Esophagus squamous epithelium (tissue), 5 donors: ENCODE data around the gene TRIP13. TPM values are rescaled to one million over a fixed set of nuclear protein-coding genes. Genes with fewer than 3 reads are reported as not detected.

Source experiments
- DNase-seq: peaks from one replicate; lab custom pipeline; 2025; lab: John Stamatoyannopoulos, UW
- H3K27ac ChIP-seq, 4 donors: fragments of 200-600 bp; sonication (generic); one replicate each; pipeline ENCODE4 v1.5.1; 2016 to 2019; ENCODE audit warnings: mild to moderate bottlenecking in 1 of 4
- H3K27me3 ChIP-seq, 4 donors: fragments of 200-600 bp; sonication (generic); 1 replicate in 3 of 4; 2 replicates in 1 of 4; pipeline versions ENCODE4 v1.5.1 to v1.6.0; 2017 to 2021; ENCODE audit warnings: antibody characterized with exemption in 1 of 4
- H3K36me3 ChIP-seq, 3 donors: fragments of 200-600 bp; sonication (generic); one replicate each; pipeline ENCODE4 v1.5.1; 2016 to 2019
- H3K4me1 ChIP-seq, 3 donors: fragments of 200-600 bp; sonication (generic); one replicate each; pipeline ENCODE4 v1.5.1; 2017 to 2019
- H3K4me3 ChIP-seq, 4 donors: fragments of 200-600 bp; sonication (generic); 1 replicate in 3 of 4; 2 replicates in 1 of 4; pipeline ENCODE4 v1.5.1; 2016 to 2019; ENCODE audit warnings: mild to moderate bottlenecking in 2 of 4, moderate library complexity in 1 of 4
- H3K9me3 ChIP-seq, 3 donors: fragments of 200-600 bp; sonication (generic); one replicate each; pipeline ENCODE4 v1.5.1; 2016 to 2019
- CTCF ChIP-seq, 6 experiments: fragments of 450-650 bp in 4 of 6; fragments of 200-600 bp in 2 of 6; sonication (generic) in 2 of 6; IDR thresholded peaks; one replicate each; pipeline ENCODE4 v1.5.1; 2016 to 2019; ENCODE audit warnings: antibody characterized with exemption in 6 of 6, mild to moderate bottlenecking in 4 of 6, moderate library complexity in 4 of 6
- POLR2A ChIP-seq, 4 donors: fragments of 450-650 bp; IDR thresholded peaks; one replicate each; pipeline ENCODE4 v1.6.1; 2017; ENCODE audit warnings: antibody characterized with exemption in 4 of 4, mild to moderate bottlenecking in 4 of 4, moderate library complexity in 3 of 4
- WGBS, 2 donors: methylation state at CpG; one replicate each; pipeline ENCODE4 v1.1.5; 2018; 5-methylcytosine and 5-hydroxymethylcytosine counted together
- intact Hi-C: fragments of 100-400 bp; cut with DNase I; formaldehyde crosslinking; loops from one replicate; pipeline ENCODE4 v1.15.0; 2022
- total RNA-seq, 4 donors: library from RNA; depleted of rRNA; stranded (reverse); fragments of >200 nt; gene quantifications; one replicate each; pipeline ENCODE4 v1.1.0, GENCODE V29; 2016
- donor health status: DM: yes; HTN: yes; CAD: no.

Gene TRIP13
- total RNA-seq, 4 donors from 2014 or later, result 3.2 to 17.7 (median 9.5) TPM

- intact Hi-C loops, result loop anchor here (10.0 kb wide), 1 partner anchor 243 kb away; no protein-coding TSS in a partner anchor
- 89 to 99% methylated on average over 5 to 6 of the region's 9 CpGs for WGBS, 2 donors
- H3K4me3 ChIP-seq, result no peak overlapping the region
- no peak for DNase-seq
- H3K27ac ChIP-seq, result no peak overlapping the region
- H3K4me1 ChIP-seq, result peaks cover 5 to 13% (median 5%) of the 10 kb centered on the region in 3 donors
- H3K27me3 ChIP-seq, result peaks cover 0 to 32% (median 0%) of the 10 kb centered on the region in 4 donors
- no peak for TF ChIP-seq POLR2A (IDR thresholded peaks at IDR 0.05)
- TF ChIP-seq CTCF (IDR thresholded peaks at IDR 0.05), result no peak
- H3K9me3 ChIP-seq, result no peaks in the 10 kb centered on the region
- H3K36me3 ChIP-seq, result peaks cover 0 to 6% (median 0%) of the 10 kb centered on the region in 3 donors
Observed at GRCh38 chr5:921456-922435, 29.1 kb downstream of the TRIP13 start.

- Histone ChIP-seq H3K4me1 (peaks cover 5 to 18% (median 9%) of the 10 kb centered on the region in 3 donors), H3K9me3 (no peaks in the 10 kb centered on the region), H3K27me3 (peaks cover 0 to 41% (median 0%) of the 10 kb centered on the region in 4 donors), H3K27ac (no peak overlapping the region), H3K4me3 (no peak overlapping the region), H3K36me3 (no peaks in the 10 kb centered on the region)
- DNase-seq, result no peak
- intact Hi-C loops, result loop anchor here (10.0 kb wide), 1 partner anchor 242 kb away; no protein-coding TSS in a partner anchor
- no peak for TF ChIP-seq CTCF (IDR thresholded peaks at IDR 0.05)
- TF ChIP-seq POLR2A (IDR thresholded peaks at IDR 0.05), result no peak
- WGBS, 2 donors, result 96 to 100% methylated on average over 4 to 12 of the region's 17 CpGs
Observed at GRCh38 chr5:922436-923280, 30.0 kb downstream of the TRIP13 start.

GRCh38 chr5:923281-923873 lies 30.7 kb downstream of the TRIP13 start:
- no peak for DNase-seq
- Histone ChIP-seq H3K27ac (no peak overlapping the region), H3K27me3 (peaks cover 0 to 49% (median 0%) of the 10 kb centered on the region in 4 donors), H3K4me3 (no peak overlapping the region), H3K9me3 (no peaks in the 10 kb centered on the region), H3K4me1 (peaks cover 5 to 18% (median 9%) of the 10 kb centered on the region in 3 donors), H3K36me3 (no peaks in the 10 kb centered on the region)
- intact Hi-C loops, result loop anchor here (10.0 kb wide), 1 partner anchor 241 kb away; no protein-coding TSS in a partner anchor
- 15 to 17% methylated on average over 12 to 17 of the region's 17 CpGs for WGBS, 2 donors
- no peak for TF ChIP-seq POLR2A (IDR thresholded peaks at IDR 0.05)
- TF ChIP-seq CTCF (IDR thresholded peaks at IDR 0.05), result peak; percentile 67 to 88 (median 81)

- H3K27ac ChIP-seq, result peak overlapping the region in 1 of 4 donors; percentile 47
- no peak for DNase-seq
- intact Hi-C loops, result loop anchor here (10.0 kb wide), 1 partner anchor 238 kb away; no protein-coding TSS in a partner anchor
Observed at GRCh38 chr5:926417-927171, 33.9 kb downstream of the TRIP13 start.

More at GRCh38 chr5:926417-927171, 33.9 kb downstream of the TRIP13 start:
- Histone ChIP-seq H3K4me1 (peaks cover 5 to 26% (median 9%) of the 10 kb centered on the region in 3 donors), H3K9me3 (no peaks in the 10 kb centered on the region), H3K36me3 (no peaks in the 10 kb centered on the region), H3K4me3 (peak overlapping the region; percentile 5 to 56 (median 28)), H3K27me3 (peaks cover 0 to 63% (median 0%) of the 10 kb centered on the region in 4 donors)
- WGBS, 2 donors, result 8 to 14% methylated on average over 20 to 27 of the region's 65 CpGs
- TF ChIP-seq POLR2A (IDR thresholded peaks at IDR 0.05) (no peak), CTCF (IDR thresholded peaks at IDR 0.05) (peak in 2 of 6 experiments; percentile 18 to 27)
